ENCODE measurements around the gene SHISA3.
"Not testable (repeated sequence)": the region's sequence is repeated elsewhere in the genome, so short reads cannot be mapped to it uniquely, and the experiment has no call there.

SHISA3 gene

DNA sequence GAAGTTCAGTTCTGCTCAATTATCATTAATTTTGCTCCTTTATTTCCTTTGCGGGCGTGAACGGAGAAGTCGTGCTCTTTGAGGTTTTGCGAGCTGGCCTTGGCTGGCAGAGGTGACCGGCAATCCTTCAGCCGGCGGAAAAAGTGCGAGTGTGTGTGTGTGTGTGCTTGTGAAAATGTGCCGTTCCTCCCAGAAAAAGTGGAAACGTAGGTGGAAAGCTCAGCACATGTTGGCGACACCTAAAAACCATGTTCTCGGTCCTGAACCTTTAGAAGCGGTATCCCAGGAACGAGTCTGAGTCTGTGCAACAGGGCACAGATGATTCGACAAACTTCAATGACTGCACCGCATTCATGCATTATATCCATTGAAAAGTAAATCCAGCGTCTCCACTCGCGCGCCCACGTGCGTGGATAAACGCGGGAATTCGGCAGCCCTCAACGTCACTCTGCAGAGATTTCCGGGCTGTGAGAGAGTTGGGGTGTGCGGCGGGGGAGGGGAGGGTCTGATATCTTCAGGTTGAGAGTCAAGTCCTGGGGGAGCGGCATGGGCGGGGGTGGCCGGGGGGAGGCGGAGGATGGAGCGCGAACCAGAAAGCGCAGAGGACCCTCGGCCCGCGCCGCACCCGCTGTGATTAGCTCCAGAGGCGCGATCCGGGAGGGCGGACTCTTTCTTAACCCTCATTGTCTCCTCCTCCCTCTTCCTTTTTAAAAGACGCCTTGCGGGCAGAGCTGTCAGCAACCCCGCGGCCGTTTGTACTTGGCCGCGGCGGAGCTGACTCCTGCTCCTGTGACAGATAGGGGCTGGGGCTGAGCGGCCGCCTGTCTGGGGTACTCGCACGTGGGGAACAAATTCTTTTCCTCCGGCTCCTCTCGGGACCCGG lies at the start of gene SHISA3:
Gene SHISA3, plus strand, starts transcription at position 737 of the 883 bp plus-strand sequence. CDS start 569 bp downstream, outside the sequence.
- DNase-seq = peak; percentile 76

DNA sequence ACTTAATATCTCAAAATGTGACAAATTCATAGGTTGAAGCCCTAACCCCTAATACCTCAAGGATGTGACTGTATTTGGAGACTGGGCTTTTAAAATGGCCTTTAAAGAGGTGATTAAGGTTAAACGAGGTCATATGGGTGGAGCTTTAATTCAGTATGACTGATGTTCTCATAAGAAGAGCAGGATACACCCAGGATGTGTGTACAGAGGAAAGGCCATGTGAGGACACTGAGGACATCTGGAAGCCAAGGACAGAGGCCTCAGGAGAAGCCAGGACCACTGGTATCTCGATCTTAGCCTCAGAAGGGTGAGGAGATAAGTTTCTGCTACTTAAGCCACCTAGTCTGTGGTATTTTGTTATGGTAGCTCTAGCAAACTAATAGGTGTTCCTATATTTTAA lies 49.0 kb upstream of the SHISA3 start:
- no peak for DNase-seq

DNA sequence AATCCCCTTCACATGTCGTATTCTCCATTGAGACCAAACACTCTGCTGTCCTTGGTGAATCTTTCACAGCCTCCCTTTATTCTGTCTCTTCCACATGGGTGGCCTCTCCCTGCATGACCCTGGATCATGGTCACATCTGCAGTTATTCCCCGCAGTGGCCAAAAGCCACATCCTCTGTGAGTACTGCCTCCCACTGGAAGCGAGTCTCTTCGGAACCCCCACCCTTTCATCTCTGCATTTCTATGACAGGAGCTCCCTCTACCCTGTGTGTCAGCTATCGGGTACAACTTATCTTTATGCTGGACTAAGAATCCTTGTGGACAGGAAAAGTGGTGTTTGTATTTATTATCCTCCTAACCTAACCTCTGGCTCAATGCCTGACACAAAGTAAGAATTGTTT lies 48.6 kb upstream of the SHISA3 start:
- no peak for DNase-seq

DNA sequence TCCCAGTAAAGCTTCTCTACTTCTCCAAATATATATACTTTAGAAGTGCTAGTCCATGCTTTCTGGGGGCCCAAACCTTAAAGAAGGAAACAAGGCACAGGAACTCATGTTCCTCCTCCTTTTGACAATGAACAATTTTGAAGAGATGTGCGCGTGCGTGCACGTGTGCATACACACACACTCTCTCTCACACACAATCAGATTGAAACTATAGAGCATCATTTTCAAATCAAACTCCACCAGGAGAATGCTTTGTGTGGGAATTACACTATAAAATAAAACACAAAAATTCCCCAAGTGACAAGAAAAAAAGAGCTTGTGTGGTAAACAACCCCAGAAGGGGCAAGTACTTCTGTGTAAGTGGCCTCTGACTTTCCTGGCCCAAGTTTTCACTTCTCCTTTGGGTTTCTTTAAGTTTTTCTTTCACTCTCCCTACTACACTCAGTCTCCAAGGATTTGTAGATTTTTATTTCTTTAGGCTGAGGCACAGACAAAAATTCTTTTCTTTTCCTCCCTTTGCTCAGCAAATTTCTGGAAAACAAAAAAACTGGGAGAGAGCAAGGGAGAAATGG lies 46.6 kb upstream of the SHISA3 start:
- no peak for DNase-seq

DNA sequence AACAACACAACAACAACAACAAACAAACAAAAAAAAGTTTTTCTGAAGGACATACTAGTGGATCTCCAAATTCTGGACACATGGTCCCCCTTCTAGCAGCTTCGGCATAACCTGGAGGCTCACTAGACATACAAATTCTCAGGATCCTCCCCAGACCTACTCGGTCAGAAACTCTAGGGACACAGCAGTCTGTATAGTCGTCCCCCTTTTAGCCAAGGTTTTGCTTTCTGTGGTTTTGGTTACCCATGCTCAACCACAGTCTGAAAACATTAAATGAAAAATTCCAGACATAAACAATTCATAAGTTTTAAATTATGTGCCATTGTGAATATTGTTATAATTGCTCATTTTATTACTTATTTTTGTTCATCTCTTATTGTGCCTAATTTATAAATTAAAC lies 45.2 kb upstream of the SHISA3 start:
- no peak for DNase-seq

DNA sequence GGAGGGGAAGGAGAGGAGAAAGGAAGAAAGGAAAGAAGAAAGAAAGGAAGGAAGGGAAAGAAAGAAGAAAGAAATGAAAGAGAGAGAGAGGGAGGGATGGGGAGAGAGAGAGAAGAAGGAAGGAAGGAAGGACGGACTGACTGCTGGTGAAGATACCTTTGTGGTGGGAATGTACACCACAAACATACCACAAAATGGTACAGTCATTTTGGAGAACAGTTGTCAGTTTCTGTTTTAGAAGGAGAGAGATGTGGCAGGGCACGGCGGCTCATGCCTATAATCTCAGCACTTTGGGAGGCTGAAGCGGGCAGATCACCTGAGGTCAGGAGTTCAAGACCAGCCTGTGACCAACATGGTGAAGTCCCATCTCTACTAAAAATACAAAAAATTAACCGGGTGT lies 40.0 kb upstream of the SHISA3 start:
- DNase-seq = no peak

DNA sequence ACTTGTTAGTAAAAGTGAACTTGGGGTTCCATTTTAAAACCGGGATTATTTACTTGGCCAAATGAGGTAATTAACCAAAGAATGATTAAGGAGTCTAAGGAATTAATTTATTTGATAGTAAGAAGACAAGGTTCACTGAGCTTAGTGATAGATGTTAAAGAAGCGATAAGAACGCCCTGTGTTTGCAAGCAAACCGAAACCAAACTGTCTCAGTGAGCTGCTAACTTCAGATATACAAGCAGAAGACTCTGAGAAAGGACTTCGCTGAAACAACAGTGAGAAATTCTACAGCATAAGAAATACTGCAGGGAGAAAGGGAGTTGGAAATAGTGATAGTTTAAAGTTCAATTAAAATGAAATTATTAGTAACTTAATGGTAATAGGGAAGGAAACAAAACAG lies 37.6 kb upstream of the SHISA3 start:
- DNase-seq = no peak

DNA sequence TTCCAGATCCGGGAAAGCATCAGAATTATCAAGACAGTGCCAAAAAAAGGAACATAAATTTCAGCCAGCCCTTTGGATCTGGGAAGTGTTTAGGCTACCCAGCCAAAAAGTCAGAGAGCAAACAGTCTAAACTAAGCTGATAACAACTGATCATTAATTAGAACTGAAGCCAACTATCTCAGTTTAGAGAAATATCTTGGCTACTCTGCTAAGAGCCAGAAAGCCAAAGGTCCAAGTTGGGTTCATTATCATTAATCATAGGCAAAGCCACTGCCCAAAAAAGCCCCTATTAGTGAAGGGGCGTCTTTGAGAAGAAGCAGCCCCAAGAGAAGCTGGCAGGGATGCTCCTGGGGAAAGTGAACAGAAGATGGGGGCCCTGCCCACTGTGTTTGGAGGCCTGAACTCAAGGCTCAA lies 37.0 kb upstream of the SHISA3 start:
- DNase-seq = no peak

DNA sequence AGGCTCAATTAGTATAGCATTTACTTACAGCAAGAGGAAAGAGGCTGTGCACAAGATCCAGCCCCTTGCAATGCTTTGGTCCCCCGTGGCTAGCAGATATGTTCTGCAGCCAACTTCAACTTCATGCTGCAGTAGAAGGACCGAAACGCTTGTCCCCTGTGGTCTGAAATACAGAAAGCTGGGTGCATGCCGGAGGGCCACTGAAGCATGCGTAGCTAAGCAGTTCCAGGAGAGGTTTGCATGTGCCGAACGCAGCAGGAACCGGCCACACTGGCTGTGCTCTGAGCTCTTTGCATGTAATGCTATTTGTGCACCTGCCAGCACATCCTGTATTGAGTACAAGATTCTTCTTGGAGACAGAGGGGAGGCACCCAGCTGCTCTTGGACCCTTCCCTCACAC lies 35.8 kb upstream of the SHISA3 start:
- DNase-seq = no peak

DNA sequence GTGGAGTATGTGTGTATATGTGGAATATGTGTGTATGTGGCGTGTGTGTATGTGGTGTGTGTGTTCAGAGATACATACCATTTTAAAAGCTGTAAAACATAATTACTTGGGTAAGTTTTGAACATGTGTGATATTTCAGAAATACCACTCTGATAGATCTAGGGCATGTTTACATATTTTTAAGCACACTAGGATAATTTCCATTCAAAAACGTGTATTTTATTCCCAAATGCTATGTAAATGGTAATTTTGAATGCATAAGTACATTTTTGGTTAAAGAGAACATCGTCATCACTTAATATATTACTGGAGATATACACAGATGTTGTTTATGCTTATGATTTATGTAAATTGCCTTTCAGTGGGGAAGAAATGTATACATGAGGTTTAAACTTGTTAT lies 34.7 kb upstream of the SHISA3 start:
- DNase-seq = no peak

DNA sequence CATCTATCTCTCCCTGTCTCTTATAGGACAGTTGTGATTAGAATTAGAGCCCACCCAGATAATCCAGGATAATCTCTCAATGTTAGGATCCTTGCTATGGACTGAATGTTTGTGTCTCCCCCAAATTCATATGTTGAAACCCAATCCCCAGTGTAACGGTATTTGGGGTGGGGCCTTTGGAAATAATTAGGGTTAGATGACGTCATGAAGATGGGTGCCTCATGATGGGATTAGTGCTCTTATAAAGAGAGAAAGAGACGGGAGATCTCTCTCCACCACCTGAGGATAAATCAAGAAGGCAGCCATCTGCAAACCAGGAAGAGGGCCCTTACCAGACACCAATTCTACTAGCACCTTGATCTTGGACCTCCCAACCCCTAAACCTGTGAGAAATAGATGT lies 33.7 kb upstream of the SHISA3 start:
- no peak for DNase-seq

DNA sequence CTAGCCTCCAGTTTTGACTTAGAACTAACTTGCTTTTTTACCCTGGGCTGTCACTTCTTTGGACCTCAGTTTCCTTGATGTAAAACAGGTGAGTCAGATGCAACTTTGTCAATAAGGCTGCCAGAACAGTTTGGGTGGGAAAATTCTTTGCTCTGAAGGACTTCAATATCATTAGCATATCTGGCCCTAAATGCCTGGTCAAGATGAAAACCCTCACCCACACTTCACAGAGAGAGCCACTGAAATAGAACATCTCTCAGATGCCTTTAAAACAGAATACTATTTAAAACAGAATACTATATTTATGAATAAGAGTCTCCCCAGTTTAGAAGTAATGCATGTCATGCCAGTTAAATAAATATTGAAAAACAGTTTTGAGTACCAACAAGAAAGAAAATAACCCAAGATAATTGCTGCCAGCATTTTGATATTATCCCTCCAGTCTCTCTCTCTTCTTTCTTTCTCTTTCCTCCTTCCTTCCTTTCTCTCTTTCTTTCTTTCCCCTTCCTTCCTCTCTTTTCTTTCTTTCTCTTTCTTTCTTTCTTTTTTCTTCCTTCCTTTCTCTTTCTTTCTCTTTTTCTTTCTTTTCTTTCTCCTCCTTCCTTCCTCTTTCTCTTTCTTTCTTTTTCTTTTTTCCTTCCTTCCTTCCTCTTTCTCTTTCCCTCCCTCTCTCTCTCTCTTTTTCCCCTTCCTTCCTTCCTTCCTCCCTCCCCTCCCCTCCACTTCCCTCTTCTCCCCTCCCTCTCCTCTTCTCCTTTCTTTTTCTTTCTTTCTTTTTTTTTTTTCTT lies 32.8 kb upstream of the SHISA3 start:
- DNase-seq = no peak

DNA sequence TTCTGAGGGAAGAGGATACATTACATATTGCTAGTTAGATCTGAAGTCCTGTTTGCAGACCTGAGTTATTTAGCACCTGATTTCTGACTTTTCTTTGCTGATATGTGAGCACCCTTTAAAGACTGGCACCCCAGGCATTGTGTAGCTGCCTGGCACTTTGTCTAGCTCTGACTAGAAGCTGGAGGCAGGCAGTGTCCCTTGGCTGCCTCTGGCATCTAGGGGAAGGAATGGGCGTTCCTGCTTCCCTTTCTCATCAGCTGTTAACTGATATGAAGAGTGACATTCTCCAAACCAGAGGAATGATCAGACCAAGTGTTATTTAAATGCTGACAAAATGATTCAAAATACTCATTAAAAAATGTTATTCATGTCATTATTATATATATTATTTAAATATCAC lies 30.3 kb upstream of the SHISA3 start:
- no peak for DNase-seq

DNA sequence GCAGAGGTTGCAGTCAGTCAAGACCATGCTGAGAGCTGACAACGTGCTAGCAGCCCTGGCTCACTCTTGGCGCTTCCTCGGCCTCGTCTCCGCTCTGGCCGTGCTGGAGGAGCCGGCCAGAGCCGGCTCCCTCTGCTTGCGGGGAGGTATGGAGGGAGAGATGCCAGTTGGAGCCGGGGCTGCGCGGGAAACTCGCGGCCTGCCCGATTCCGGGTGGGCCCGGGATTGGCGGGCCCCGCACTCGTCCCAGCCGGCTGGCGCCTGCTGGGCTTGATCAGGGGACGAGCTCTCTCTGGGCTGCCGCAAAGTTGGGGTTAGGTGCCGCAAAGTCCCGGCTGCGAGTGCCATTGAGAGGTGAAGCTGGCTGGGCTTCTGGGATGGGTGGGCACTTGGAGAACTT lies 27.8 kb upstream of the SHISA3 start:
- no peak for DNase-seq

DNA sequence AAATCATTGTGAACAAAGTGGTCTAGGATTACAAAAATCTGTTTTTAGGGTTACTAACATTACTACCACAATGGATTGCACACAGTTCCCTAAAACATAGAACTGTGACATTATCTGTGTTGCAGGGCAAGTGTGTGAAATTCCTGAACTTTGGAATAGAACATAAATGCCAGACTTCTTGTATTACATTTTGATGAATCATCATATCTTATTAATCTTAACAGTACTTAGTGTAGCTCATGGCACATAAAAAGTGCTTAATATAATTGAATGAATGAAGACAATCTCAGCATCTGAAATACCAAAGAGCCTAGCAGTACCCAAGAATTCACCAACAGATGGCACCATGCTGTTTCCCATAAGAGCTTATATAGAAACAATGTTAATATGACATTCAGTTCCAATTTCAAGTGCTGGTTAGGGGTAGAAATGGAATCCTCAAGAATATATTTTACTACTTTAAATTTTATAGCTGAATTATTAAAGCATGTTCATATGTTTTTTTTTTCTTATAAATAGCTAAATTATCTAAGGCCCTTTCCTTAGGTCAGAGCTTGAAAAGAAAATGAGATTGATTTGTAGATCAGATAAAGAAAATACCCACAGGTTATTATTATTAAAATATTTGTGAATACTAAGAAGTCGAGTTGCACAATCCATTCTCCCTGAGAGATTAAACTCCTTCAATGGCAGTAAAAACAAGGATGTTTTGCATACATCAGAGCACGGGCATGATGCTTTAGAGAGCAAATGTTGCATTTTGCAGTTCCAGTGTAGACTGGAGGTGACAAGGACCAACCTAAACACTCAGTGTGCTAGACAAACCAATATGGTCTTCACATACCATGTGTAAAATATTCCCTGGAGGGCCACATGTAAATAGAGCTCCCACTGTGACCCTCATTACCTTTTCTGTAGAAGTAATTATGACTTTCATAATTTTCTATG lies 25.7 kb upstream of the SHISA3 start:
- DNase-seq = peak; percentile 77

DNA sequence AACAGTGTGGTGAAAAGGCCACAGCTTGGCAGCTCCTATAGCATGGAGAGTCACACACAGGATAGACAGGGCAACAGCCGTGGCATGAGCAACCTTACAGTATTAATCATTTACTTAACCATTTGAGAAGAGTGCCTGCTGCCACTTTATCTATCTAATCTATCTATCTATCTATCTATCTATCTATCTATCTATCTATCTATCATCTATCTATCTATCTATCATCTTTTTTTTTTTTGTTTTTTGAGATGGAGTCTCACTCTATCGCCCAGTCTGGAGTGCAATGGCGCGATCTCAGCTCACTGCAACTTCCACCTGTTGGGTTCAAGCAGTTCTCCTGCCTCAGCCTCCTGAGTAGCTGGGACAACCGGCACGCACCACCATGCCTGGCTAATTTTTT lies 25.0 kb upstream of the SHISA3 start:
- DNase-seq = not testable (repeated sequence)

DNA sequence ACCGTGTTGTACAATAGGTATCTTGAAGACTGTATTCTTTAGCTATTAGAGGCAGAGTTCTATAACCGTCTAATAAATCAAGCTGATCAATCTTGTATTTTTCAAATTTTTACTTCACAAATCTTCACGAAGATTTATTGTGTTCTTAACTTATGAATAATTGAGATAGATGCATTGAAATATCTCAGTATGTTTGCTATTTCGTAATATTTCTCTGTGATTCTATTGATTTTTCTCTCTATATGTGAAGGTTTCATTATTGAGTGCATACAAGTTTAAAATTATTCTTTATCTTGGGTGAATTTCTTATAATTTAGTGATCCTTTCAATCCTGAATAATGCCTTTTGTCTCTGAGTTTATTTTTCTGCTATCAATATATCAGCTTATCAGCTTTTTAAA lies 19.8 kb upstream of the SHISA3 start:
- DNase-seq = no peak

DNA sequence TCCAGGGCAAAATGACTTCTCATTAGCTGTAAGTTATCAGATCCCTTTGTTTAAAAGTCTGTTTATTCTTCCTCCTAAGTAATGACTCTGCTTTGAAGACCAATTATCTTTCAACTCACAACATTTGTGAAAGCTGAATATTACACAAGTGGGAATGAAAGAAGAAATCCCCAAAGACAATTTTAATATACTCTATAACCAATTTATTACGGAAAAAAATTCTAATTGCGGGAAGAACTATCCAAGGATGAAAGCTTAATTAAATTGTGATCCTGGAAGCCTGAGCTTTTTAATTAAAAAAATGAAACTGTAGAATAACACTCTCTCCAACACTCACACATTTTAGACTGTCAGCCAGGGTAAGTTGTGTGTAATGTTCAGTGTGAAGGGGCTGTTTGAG lies 15.6 kb upstream of the SHISA3 start:
- no peak for DNase-seq

DNA sequence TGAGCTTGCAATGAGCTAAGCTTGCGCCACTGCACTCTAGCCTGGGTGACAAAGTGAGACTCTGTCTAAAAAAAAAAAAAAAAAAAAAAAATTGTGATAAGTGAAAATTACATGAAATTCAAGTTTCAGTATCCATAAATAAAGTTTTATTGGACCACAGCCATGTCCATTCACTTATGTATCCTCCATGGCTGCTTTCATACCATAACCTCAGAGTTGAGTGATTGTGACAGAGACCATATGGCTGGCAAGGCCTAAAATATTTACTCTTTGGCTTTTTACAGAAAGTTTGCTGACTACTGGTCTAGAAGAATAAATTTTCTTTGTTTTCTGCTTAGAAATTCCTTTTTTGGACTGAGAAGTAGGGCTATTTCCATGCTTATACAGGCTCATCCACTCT lies 11.8 kb upstream of the SHISA3 start:
- no peak for DNase-seq

DNA sequence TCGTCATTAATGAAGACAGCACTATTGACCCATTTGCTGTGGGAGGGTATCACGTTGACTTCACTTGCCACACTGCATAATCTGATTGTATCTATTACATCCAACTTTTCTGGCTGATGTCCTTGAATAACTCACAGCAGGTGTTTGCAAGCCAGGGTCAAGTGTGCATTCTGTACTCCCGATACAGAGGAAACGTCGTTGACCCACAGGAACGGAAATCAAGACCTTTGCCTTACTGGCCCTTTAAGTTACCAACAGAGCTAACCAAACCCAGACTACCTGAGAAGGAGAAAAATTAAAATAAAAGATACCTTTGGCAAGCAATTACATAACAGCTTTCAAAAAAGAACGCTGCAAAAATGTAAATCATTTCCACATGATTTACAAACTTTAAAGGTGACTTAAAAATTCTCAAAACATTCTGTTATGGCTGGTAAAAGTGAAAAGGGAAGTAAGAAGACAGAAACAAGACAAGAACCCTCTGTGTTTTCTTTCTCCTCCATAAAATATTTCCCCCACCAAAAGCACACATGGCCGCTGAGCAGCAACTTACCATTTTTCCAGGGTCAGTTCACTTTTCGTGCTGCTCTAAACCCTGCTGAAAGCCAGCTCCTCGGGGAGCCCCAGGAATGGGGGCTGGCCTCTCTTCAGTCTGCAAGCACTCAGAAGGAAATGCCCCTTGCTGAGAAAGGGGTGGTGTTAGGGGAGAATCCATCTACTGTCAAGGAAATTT lies 6.5 kb upstream of the SHISA3 start:
- peak; percentile 50 for DNase-seq

DNA sequence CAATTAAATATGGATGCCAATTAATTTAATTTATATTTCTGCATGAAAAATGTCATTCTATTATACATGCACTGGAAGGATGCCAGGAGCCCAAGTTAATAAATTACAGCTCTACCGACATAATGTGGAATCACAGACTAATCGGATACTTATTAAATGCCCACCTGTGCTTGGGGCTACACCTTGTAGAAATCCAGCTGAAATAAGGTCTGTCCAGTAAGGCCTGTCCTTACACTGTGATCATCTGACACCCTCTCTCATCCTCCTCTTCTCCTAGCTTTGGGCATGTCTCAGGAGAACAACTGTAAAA lies 6.0 kb upstream of the SHISA3 start:
- no peak for DNase-seq

DNA sequence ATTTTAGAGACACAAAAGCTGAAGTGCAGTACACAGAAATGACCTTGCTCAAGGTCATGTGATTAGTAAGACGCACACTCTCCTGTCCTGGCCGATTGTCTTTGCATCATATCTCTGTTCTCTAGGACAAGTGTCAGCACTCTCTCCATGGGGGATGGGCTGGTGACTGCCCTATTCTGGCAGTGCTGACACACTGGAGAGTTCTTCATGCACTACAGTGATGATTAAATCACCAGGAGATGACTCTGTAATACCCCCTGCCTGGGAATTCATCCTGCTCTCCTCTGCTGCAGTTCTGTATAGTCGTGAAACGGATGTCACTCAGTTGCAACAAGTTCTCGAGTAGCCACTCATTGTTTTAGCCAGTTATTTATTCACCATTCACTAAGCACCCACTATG lies 5.3 kb upstream of the SHISA3 start:
- peak; percentile 65 for DNase-seq

Data from eye (tissue), 1 donor.